ENCODE data around the gene GPC5.

GPC5 gene

GRCh38 chr13:92188574-92188973 is 790.2 kb downstream of the GPC5 start:
- no peak for DNase-seq (ENCODE audit: extremely low spot score)
- no peak for TF ChIP-seq L3MBTL2 (conservative IDR thresholded peaks at IDR 0.05)
- TF ChIP-seq LEF1 (IDR thresholded peaks at IDR 0.05; ENCODE audit: borderline replicate concordance): no peak
- TF ChIP-seq PKNOX1 (IDR thresholded peaks at IDR 0.05): no peak
- no peak for TF ChIP-seq FOXK2 (IDR thresholded peaks at IDR 0.05)
- no peak for TF ChIP-seq NFRKB (IDR thresholded peaks at IDR 0.05)
- CTCF ChIA-PET: no interaction called here
- POLR2A ChIA-PET: no interaction called here

GRCh38 chr13:92196591-92197256 is 798.3 kb downstream of the GPC5 start:
- TF ChIP-seq ELF4 (IDR thresholded peaks at IDR 0.05) (no peak), CTBP1 (IDR thresholded peaks at IDR 0.05; ENCODE audit: borderline replicate concordance) (no peak), SP1 (IDR thresholded peaks at IDR 0.05) (no peak), BHLHE40 (IDR thresholded peaks at IDR 0.05; ENCODE audit: borderline replicate concordance) (no peak), ZNF384 (IDR thresholded peaks at IDR 0.05) (no peak), NFRKB (IDR thresholded peaks at IDR 0.05) (no peak), SUZ12 (IDR thresholded peaks at IDR 0.05) (no peak), TARDBP (IDR thresholded peaks at IDR 0.05) (no peak), PKNOX1 (IDR thresholded peaks at IDR 0.05) (no peak), L3MBTL2 (conservative IDR thresholded peaks at IDR 0.05) (no peak), FOXA1 (IDR thresholded peaks at IDR 0.05) (no peak), FOXK2 (IDR thresholded peaks at IDR 0.05) (no peak), LEF1 (IDR thresholded peaks at IDR 0.05; ENCODE audit: borderline replicate concordance) (no peak), HDGF (IDR thresholded peaks at IDR 0.05; ENCODE audit: borderline replicate concordance) (no peak), FOXM1 (IDR thresholded peaks at IDR 0.05; ENCODE audit: borderline replicate concordance) (no peak)
- DNase-seq (ENCODE audit: extremely low spot score): no peak
- CTCF ChIA-PET: interaction anchor here (0.6 to 2.0 kb wide), 2 partner anchors 9 to 192 kb away, joined by 3 to 8 read pairs; no protein-coding TSS in a partner anchor
- POLR2A ChIA-PET: no interaction called here

GRCh38 chr13:92197669-92198068 is 799.2 kb downstream of the GPC5 start:
- POLR2A ChIA-PET: no interaction called here
- CTCF ChIA-PET: no interaction called here
- no peak for DNase-seq (ENCODE audit: extremely low spot score)
- TF ChIP-seq HDGF (IDR thresholded peaks at IDR 0.05; ENCODE audit: borderline replicate concordance) (no peak), FOXM1 (IDR thresholded peaks at IDR 0.05; ENCODE audit: borderline replicate concordance) (no peak), SUZ12 (IDR thresholded peaks at IDR 0.05) (no peak)

- ChIA-PET POLR2A (no interaction called here), CTCF (no interaction called here)
- DNase-seq (ENCODE audit: extremely low spot score): no peak
- TF ChIP-seq SUZ12 (IDR thresholded peaks at IDR 0.05): no peak
- no peak for TF ChIP-seq LEF1 (IDR thresholded peaks at IDR 0.05; ENCODE audit: borderline replicate concordance)
- TF ChIP-seq PKNOX1 (IDR thresholded peaks at IDR 0.05): no peak
- no peak for TF ChIP-seq FOXM1 (IDR thresholded peaks at IDR 0.05; ENCODE audit: borderline replicate concordance)
- TF ChIP-seq ZNF384 (IDR thresholded peaks at IDR 0.05): no peak
- no peak for TF ChIP-seq SP1 (IDR thresholded peaks at IDR 0.05)
- TF ChIP-seq NFRKB (IDR thresholded peaks at IDR 0.05): no peak
- no peak for TF ChIP-seq CTBP1 (IDR thresholded peaks at IDR 0.05; ENCODE audit: borderline replicate concordance)
- TF ChIP-seq HDGF (IDR thresholded peaks at IDR 0.05; ENCODE audit: borderline replicate concordance): no peak
These were observed 820.2 kb downstream of the GPC5 start for GRCh38 chr13:92218615-92219014.

DNA sequence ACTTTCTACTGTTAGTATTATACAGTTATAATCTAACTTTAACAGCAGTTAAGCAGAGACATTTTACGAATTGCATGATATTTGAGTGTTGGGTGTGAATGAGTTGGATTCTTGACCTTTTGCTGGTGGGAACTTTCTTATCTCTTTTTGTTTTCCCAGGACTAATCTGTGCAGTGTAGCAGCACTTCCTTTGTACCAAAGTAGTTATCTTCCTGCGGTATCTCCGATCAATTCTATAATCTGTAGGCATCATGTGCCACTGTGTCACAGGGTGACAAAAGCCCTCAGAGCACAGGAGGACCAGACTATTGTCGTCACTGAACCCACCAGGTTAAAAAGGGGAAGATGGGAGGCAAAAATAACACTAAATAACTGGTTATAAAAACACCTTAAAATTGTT is 823.5 kb downstream of the GPC5 start:
- no peak for TF ChIP-seq ELF4 (IDR thresholded peaks at IDR 0.05)
- no peak for TF ChIP-seq CTBP1 (IDR thresholded peaks at IDR 0.05; ENCODE audit: borderline replicate concordance)
- no peak for TF ChIP-seq HDGF (IDR thresholded peaks at IDR 0.05; ENCODE audit: borderline replicate concordance)
- TF ChIP-seq FOXM1 (IDR thresholded peaks at IDR 0.05; ENCODE audit: borderline replicate concordance): no peak
- no peak for TF ChIP-seq L3MBTL2 (conservative IDR thresholded peaks at IDR 0.05)
- no peak for TF ChIP-seq TARDBP (IDR thresholded peaks at IDR 0.05)
- TF ChIP-seq NFRKB (IDR thresholded peaks at IDR 0.05): no peak
- TF ChIP-seq BHLHE40 (IDR thresholded peaks at IDR 0.05; ENCODE audit: borderline replicate concordance): no peak
- ChIA-PET POLR2A (no interaction called here), CTCF (no interaction called here)
- no peak for DNase-seq (ENCODE audit: extremely low spot score)

- POLR2A ChIA-PET: no interaction called here
- CTCF ChIA-PET: interaction anchor here (1.0 kb wide), 1 partner anchor 37 kb away, joined by 3 read pairs; no protein-coding TSS in a partner anchor
- TF ChIP-seq ZNF384 (IDR thresholded peaks at IDR 0.05): no peak
- TF ChIP-seq FOXK2 (IDR thresholded peaks at IDR 0.05): no peak
- no peak for TF ChIP-seq ELF4 (IDR thresholded peaks at IDR 0.05)
- no peak for DNase-seq (ENCODE audit: extremely low spot score)
These were observed 825.8 kb downstream of the GPC5 start for GRCh38 chr13:92224052-92224821.

GRCh38 chr13:92224825-92225224 is 826.4 kb downstream of the GPC5 start:
- DNase-seq (ENCODE audit: extremely low spot score): no peak
- ChIA-PET CTCF (interaction anchor here (1.0 kb wide), 1 partner anchor 37 kb away, joined by 3 read pairs; no protein-coding TSS in a partner anchor), POLR2A (no interaction called here)
- no peak for TF ChIP-seq ARNT (IDR thresholded peaks at IDR 0.05)
- no peak for TF ChIP-seq ZNF384 (IDR thresholded peaks at IDR 0.05)
- TF ChIP-seq HDGF (IDR thresholded peaks at IDR 0.05; ENCODE audit: borderline replicate concordance): no peak

Data from HEK293T (cell line).